ENCODE measurements around the gene NPPC.
A peak's percentile ranks its signal among the peaks of the same experiment; 100 is the strongest.

Gene NPPC

GRCh38 chr2:231934441-231935206 lies 8.4 kb upstream of the NPPC start:
- DNase-seq = no peak

GRCh38 chr2:231933916-231934401 lies 7.8 kb upstream of the NPPC start:
- peak in 1 of 2 experiments; percentile 41 for DNase-seq

- no peak for DNase-seq
Observed at GRCh38 chr2:231932985-231933915, 7.1 kb upstream of the NPPC start.

GRCh38 chr2:231932711-231932970 lies 6.4 kb upstream of the NPPC start:
- no peak for DNase-seq

GRCh38 chr2:231931481-231931915 lies 5.3 kb upstream of the NPPC start:
- DNase-seq = no peak

GRCh38 chr2:231930593-231931281 lies 4.5 kb upstream of the NPPC start:
- no peak for DNase-seq

GRCh38 chr2:231929961-231930592 lies 3.9 kb upstream of the NPPC start:
- peak in 1 of 2 experiments; percentile 24 for DNase-seq

GRCh38 chr2:231928901-231929725 lies 2.9 kb upstream of the NPPC start:
- no peak for DNase-seq

GRCh38 chr2:231928481-231928880 lies 2.3 kb upstream of the NPPC start:
- no peak for DNase-seq

GRCh38 chr2:231927566-231927890 lies 1.3 kb upstream of the NPPC start:
- DNase-seq = no peak

- DNase-seq = peak; percentile 30 to 71
Observed at GRCh38 chr2:231926761-231927565, 767 bp upstream of the NPPC start.

GRCh38 chr2:231925303-231926179 lies 655 bp downstream of the NPPC start:
- peak in 1 of 2 experiments; percentile 87 for DNase-seq

- no peak for DNase-seq
Observed at GRCh38 chr2:231924889-231925275, 1.3 kb downstream of the NPPC start.

GRCh38 chr2:231923951-231924888 lies 2.0 kb downstream of the NPPC start:
- DNase-seq = no peak

- DNase-seq = no peak
Observed at GRCh38 chr2:231923010-231923344, 3.2 kb downstream of the NPPC start.

GRCh38 chr2:231922311-231923009 lies 3.7 kb downstream of the NPPC start:
- DNase-seq = no peak

GRCh38 chr2:231920795-231921194 lies 5.4 kb downstream of the NPPC start:
- DNase-seq = no peak

- DNase-seq = no peak
Observed at GRCh38 chr2:231920366-231920765, 5.8 kb downstream of the NPPC start.
